ENCODE data around the gene SLC38A8.

DNA sequence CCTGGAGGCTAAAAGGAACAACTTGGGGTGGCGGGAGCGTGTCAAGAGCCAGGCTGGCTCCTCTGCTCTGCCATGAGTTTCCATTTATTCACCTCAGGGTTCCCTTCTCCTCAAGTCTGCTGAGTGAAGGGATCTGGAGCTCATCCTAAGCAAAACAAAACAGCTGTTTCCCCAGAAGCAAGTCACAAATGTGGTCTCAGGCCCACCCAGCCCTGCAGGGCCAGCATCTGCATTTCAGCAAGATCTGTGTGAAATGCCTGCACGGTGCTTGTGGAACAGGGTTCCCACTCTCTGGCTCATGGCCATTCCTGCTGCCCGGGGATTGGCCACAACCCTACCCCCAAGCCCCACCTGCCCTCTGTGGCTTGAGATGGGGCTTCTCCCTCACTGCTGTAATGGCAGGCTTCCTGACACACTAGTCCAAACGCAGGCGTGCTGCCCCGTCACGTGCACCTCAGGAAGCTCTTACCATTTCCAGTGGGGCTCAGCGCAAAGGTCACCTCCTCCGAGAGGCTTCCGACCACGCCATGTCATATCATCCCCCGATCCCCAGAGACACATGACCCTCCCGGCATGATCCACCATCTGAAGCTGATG is 2.3 kb downstream of the SLC38A8 start:
- no peak for TF ChIP-seq POLR2AphosphoS5 (IDR thresholded peaks at IDR 0.05; ENCODE audit: borderline replicate concordance, low read depth, low read length)
- no peak for TF ChIP-seq EZH2 (IDR thresholded peaks at IDR 0.05)
